Activated CD8-positive, alpha-beta T cell treated with anti-CD3 and anti-CD28 coated beads for 36 hours (primary cell): ENCODE measurements around the gene ZCCHC2. TPM values are rescaled to one million over a fixed set of nuclear protein-coding genes. Genes with fewer than 3 reads are reported as not detected.

Source experiments
- ATAC-seq: fragments of 200-7000 bp; cut with Tn5 transposase; one replicate; pipeline ENCODE4 v1.10.0; 2021; ENCODE audit warnings: mild to moderate bottlenecking, moderate library complexity
- CTCF ChIA-PET: fragments of 350-600 bp; sonication (Branson Sonifier 250); formaldehyde crosslinking; loops from one replicate; lab custom pipeline; 2021; ENCODE audit warnings: antibody characterized with exemption; lab: Charles Lee
- POLR2A ChIA-PET: fragments of 350-600 bp; sonication (Branson Sonifier 250); formaldehyde crosslinking; loops from one replicate; lab custom pipeline; 2021; ENCODE audit warnings: antibody characterized with exemption; lab: Charles Lee
- DNase-seq: peaks from one replicate; pipeline ENCODE4 v3.0.0-alpha.2; 2020
- H3K27ac Mint-ChIP-seq: one replicate; pipeline ENCODE4 v1.8.0; 2021; ENCODE audit warnings: mild to moderate bottlenecking, mixed read lengths
- H3K27me3 Mint-ChIP-seq: one replicate; pipeline ENCODE4 v1.8.0; 2021; ENCODE audit warnings: mixed read lengths
- H3K36me3 Mint-ChIP-seq: one replicate; pipeline ENCODE4 v1.8.0; 2021; ENCODE audit warnings: low read depth, mixed read lengths
- H3K4me1 Mint-ChIP-seq: one replicate; pipeline ENCODE4 v1.8.0; 2021; ENCODE audit warnings: low read depth, mixed read lengths
- H3K4me3 Mint-ChIP-seq: one replicate; pipeline ENCODE4 v1.8.0; 2021; ENCODE audit warnings: mild to moderate bottlenecking, moderate library complexity, mixed read lengths
- H3K9me3 Mint-ChIP-seq: one replicate; pipeline ENCODE4 v1.8.0; 2021; ENCODE audit warnings: mixed read lengths
- intact Hi-C: fragments of 100-400 bp; cut with micrococcal nuclease; formaldehyde crosslinking; loops from one replicate; pipeline ENCODE4 v1.10.0; 2022
- total RNA-seq, 2 experiments: library from RNA; stranded (reverse); gene quantifications; one replicate each; pipeline ENCODE4 v1.2.3, GENCODE V29; 2021
- TF ChIP-seq, protein P1 (sequence below): fragments of 200-600 bp; IDR thresholded peaks from one replicate; pipeline ENCODE4 v1.8.0; 2022; ENCODE audit warnings: antibody characterized with exemption, mild to moderate bottlenecking

Gene ZCCHC2
- total RNA-seq, 2 experiments from 2014 or later = 31.7 to 33.4 TPM

DNA sequence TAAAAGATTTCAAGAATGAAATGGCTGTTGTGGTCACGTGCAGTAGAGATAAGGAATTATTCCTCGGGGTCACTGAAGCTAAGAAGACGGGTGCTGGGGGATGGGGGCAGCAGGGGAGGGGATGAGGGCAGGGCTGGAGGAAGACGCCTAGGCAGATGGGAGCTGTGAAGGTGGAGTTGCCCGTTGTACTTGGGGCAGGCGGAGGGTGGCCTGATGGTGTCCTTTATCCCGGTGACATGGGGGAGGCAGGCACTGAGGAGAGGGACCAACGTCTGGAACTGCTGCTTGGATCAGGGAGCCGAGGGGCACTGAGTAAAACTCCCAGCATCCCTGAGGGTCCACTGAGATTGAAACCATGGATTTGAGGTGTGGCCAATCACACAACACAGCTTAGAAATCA lies 64.9 kb downstream of the ZCCHC2 start:
- Mint-ChIP-seq H3K27me3 (peaks cover 3% of the 10 kb centered on the region), H3K4me1 (peaks cover 43% of the 10 kb centered on the region), H3K9me3 (no peaks in the 10 kb centered on the region), H3K4me3 (no peak overlapping the region), H3K36me3 (peaks cover 18% of the 10 kb centered on the region), H3K27ac (no peak overlapping the region)
- DNase-seq = no peak
- intact Hi-C loops = loop anchor here (5.0 to 10.0 kb wide), 2 partner anchors 127 to 395 kb away; partner anchors contain the start of gene PHLPP1
- TF ChIP-seq, protein P1, sequence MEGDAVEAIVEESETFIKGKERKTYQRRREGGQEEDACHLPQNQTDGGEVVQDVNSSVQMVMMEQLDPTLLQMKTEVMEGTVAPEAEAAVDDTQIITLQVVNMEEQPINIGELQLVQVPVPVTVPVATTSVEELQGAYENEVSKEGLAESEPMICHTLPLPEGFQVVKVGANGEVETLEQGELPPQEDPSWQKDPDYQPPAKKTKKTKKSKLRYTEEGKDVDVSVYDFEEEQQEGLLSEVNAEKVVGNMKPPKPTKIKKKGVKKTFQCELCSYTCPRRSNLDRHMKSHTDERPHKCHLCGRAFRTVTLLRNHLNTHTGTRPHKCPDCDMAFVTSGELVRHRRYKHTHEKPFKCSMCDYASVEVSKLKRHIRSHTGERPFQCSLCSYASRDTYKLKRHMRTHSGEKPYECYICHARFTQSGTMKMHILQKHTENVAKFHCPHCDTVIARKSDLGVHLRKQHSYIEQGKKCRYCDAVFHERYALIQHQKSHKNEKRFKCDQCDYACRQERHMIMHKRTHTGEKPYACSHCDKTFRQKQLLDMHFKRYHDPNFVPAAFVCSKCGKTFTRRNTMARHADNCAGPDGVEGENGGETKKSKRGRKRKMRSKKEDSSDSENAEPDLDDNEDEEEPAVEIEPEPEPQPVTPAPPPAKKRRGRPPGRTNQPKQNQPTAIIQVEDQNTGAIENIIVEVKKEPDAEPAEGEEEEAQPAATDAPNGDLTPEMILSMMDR = no peak
- POLR2A ChIA-PET = interaction anchor here (1.2 kb wide), 1 partner anchor 9 kb away, joined by 3 read pairs; no protein-coding TSS in a partner anchor
- CTCF ChIA-PET = interaction anchor here (1.2 to 5.8 kb wide), 6 partner anchors 14 to 428 kb away, joined by 3 to 65 read pairs (median 5); no protein-coding TSS in a partner anchor
- ATAC-seq = no peak

DNA sequence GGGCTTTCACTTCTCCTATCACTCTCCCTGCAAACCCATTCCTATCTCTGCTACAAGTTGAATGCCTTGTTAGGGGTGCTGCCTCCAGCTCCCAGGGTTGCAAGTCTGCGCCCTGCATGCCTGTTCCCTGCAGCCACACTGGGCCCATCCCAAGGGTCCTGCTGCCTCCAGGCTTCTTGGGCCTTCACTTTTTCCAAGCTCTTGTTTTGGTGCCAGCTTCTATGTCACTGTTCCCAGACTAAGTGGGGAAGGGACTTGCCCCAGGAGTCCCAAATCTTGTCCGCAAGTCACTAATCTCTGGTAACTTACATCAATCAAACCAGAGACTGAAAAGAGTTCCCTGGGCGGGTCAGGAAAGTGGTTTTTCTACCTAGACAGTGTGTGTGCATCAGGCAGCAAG lies 65.4 kb downstream of the ZCCHC2 start:
- peaks cover 6% of the 10 kb centered on the region for H3K27me3 Mint-ChIP-seq
- peaks cover 3% of the 10 kb centered on the region for H3K9me3 Mint-ChIP-seq
- ChIA-PET CTCF (interaction anchor here (1.2 to 5.8 kb wide), 3 partner anchors 15 to 428 kb away, joined by 3 to 65 read pairs (median 4); no protein-coding TSS in a partner anchor), POLR2A (interaction anchor here (0.6 to 1.2 kb wide), 2 partner anchors 10 to 27 kb away, joined by 3 to 4 read pairs; no protein-coding TSS in a partner anchor)
- TF ChIP-seq, protein P1 = no peak
- H3K27ac Mint-ChIP-seq = no peak overlapping the region
- ATAC-seq = no peak
- peaks cover 41% of the 10 kb centered on the region for H3K4me1 Mint-ChIP-seq
- H3K36me3 Mint-ChIP-seq = peaks cover 18% of the 10 kb centered on the region
- H3K4me3 Mint-ChIP-seq = no peak overlapping the region
- intact Hi-C loops = loop anchor here (5.0 to 10.0 kb wide), 2 partner anchors 127 to 394 kb away; partner anchors contain the start of gene PHLPP1
- DNase-seq = no peak

DNA sequence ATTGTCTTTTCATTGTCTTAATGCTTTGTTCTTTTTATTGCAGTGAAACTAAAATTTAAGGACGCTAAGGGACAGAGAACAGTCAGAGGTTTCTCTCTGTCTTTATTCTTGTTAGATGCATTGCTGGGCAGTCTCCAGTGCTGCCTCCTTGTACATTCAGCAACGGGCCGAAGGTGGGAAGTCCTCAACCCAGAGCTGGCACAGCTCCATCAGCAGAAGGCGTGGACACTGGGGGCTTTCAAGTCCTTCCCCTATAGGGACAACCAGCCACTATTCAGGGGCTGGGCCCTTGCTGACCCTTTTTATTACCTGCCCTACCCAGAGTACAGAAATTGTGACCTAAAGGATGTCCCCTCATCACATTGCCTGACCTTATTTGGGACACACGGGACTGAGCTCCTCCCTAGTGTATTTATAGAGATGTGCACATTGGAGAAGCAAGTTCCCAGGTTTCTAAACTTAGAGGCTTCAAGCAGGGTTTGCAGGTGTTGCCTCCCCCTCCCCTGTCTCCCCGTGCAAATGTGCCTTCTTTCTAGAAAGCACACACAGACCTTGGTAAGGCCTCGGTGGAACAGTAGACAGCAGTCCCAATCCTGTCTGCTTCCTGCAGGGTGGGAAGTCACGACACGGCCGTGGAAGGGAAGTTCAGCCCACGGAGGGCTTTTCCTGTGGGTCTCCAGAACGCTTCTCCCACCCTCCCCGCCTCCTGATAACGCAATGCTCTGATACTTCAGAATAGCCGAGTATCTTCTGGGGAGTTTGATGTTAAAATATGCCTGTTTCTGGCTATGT lies 68.2 kb downstream of the ZCCHC2 start:
- ChIA-PET CTCF (no interaction called here), POLR2A (interaction anchor here (0.6 kb wide), 1 partner anchor 142 kb away, joined by 3 read pairs; no protein-coding TSS in a partner anchor)
- intact Hi-C loops = no loop called here
- DNase-seq (no peak), ATAC-seq (no peak)
- Mint-ChIP-seq H3K27me3 (peaks cover 11% of the 10 kb centered on the region), H3K36me3 (no peaks in the 10 kb centered on the region), H3K4me1 (peaks cover 13% of the 10 kb centered on the region), H3K9me3 (peaks cover 3% of the 10 kb centered on the region), H3K4me3 (no peak overlapping the region), H3K27ac (no peak overlapping the region)
- TF ChIP-seq, protein P1 = no peak

DNA sequence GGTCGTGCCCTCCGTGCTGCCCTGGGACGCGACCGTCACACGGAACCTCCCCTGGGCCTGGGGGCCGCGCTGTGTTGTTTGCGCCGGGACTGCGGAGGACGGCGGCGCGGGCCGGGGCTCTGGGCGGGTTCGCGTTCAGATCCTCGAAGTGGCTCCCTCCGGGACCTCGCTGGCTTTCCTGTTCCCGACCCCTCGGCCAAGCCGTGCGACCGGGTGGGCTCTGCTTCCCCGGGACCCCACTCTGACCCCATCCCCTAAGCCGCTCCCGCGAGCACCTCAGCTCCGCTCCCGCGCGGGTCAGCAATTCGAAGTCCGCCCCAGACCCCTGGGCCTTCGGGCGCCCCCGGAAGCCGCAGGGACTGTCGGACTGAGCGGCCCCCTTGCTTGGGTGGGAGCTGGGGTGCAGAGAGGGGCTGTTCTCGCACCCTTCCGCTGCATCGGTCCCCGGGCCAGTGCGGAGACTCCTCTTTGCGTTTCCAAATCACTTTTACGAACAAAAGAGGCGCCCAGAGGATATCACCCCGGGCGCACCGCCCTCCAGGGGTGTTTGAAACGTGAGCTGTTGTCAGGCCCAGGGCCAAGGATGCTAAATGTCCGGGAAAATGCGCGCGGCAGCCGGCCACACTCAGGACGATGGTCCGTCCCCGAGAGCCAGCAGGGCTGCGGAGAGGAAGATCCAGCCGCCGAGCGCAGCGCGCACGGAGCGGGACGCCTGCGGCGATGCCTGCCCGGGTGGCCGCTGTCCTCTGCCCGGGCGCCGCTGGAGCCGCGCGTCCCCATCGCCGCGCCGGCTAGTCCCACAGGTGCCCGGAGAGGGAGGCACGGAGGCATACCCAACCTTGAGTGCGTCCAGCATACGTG lies 73.5 kb downstream of the ZCCHC2 start:
- CTCF ChIA-PET = interaction anchor here (1.1 kb wide), 1 partner anchor 10 kb away, joined by 3 read pairs; no protein-coding TSS in a partner anchor

More for the DNA sequence above, 73.5 kb downstream of the ZCCHC2 start:
- POLR2A ChIA-PET = no interaction called here
- DNase-seq (no peak), ATAC-seq (no peak)
- no peaks in the 10 kb centered on the region for H3K36me3 Mint-ChIP-seq
- TF ChIP-seq, protein P1 = no peak
- peaks cover 44% of the 10 kb centered on the region for H3K27me3 Mint-ChIP-seq
- no peak overlapping the region for H3K4me3 Mint-ChIP-seq
- H3K4me1 Mint-ChIP-seq = peaks cover 5% of the 10 kb centered on the region
- H3K27ac Mint-ChIP-seq = no peak overlapping the region
- intact Hi-C loops = no loop called here
- H3K9me3 Mint-ChIP-seq = peaks cover 3% of the 10 kb centered on the region
